Epithelial cell of esophagus (primary cell): ENCODE results near the gene TPK1.
A peak's percentile ranks its signal among the peaks of the same experiment; 100 is the strongest.

Experiments
- DNase-seq: peaks from one replicate; pipeline ENCODE4 v3.0.0; 2010; ENCODE audit warnings: low read depth
- H3K4me3 ChIP-seq: 2 replicates; pipeline ENCODE4 v1.5.1; 2011; ENCODE audit warnings: mild to moderate bottlenecking, low read length, control low read depth
- TF ChIP-seq, protein P1 (sequence below): IDR thresholded peaks from 2 replicates; pipeline ENCODE4 v1.5.1; 2011; ENCODE audit warnings: low read depth, mild to moderate bottlenecking, low read length, control low read depth, inconsistent platforms; ENCODE audit not compliant: insufficient read depth; ENCODE audit errors: missing control alignments

The TPK1 gene

DNA sequence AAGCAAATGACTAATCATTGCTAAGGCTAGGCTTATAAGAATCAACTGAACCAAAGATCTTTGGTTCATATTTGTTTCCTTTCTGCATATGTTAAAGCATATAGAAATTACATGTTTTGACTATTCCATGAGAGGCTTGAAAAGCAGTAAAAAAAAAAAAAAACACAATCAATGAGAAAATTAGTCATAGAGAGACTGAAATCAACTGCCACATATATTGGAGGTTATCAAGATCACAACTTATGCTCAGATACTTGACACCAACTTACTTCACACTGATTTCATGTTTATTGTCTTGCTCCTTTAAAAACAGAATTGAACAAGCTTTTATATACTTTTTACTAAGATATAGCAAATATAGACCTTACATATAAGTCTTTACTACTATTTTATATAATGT, 161.3 kb downstream of the TPK1 start:
- no peak for DNase-seq
- H3K4me3 ChIP-seq, result no peak overlapping the region
- TF ChIP-seq, protein P1, sequence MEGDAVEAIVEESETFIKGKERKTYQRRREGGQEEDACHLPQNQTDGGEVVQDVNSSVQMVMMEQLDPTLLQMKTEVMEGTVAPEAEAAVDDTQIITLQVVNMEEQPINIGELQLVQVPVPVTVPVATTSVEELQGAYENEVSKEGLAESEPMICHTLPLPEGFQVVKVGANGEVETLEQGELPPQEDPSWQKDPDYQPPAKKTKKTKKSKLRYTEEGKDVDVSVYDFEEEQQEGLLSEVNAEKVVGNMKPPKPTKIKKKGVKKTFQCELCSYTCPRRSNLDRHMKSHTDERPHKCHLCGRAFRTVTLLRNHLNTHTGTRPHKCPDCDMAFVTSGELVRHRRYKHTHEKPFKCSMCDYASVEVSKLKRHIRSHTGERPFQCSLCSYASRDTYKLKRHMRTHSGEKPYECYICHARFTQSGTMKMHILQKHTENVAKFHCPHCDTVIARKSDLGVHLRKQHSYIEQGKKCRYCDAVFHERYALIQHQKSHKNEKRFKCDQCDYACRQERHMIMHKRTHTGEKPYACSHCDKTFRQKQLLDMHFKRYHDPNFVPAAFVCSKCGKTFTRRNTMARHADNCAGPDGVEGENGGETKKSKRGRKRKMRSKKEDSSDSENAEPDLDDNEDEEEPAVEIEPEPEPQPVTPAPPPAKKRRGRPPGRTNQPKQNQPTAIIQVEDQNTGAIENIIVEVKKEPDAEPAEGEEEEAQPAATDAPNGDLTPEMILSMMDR, result no peak

DNA sequence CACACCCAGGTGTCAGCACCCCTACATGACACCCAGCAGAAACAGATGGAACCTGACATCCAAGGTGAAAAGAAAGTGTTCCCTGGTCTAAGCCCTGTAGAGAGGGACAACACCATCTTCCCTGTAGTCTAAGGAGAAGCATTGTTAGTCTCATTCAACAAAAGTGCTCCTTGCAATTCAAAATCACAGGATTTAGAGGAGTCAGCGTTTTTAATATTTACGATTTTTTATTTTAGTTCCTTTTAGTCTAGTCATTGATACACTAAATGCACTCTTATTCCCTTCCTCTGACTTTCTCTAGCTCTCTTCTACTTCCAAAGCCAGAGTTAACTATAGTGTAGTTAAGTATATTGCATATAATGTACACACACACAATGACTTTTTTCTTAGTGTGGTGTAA, 163.0 kb downstream of the TPK1 start:
- TF ChIP-seq, protein P1, result no peak
- H3K4me3 ChIP-seq, result no peak overlapping the region
- DNase-seq, result no peak

DNA sequence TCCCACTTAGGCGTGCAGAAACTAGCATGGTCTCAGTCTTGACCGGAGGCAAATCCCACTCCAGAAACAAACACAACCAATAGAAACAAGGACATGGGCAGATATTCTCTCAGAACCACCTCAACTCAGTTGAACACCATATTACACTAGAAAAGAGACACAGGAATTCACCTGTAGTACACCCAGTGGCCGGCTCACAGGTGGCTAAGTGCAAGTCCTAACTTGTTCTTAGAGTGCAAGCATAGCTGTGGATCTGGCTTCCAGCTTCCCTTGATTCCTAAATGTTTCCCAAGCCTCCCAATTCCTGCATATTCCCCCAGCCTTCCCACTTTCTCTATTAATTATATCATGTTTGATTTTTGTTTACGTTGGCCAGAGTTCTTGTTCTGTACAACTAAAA, 164.4 kb downstream of the TPK1 start:
- TF ChIP-seq, protein P1, result peak; percentile 17
- no peak overlapping the region for H3K4me3 ChIP-seq
- DNase-seq, result peak; percentile 74

DNA sequence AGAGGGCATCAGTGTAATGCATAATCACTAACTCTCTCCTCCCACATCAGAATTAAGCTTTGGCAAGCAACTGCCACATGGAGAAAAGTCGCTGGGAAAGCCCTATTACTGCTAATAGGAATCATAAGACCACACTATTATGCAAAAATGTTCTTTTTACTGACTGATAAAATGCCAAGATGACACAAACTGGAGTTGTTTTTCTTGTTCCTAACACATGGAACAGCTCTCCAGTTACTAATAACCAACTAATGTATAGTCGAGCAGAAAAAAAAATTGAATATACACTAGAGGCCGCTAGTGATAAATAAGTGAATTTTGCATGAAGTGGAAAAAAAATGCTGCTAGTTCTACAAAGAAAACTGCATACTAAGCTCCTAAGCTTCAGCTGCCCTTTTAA, 165.6 kb downstream of the TPK1 start:
- TF ChIP-seq, protein P1, result no peak
- no peak overlapping the region for H3K4me3 ChIP-seq
- DNase-seq, result peak; percentile 67

DNA sequence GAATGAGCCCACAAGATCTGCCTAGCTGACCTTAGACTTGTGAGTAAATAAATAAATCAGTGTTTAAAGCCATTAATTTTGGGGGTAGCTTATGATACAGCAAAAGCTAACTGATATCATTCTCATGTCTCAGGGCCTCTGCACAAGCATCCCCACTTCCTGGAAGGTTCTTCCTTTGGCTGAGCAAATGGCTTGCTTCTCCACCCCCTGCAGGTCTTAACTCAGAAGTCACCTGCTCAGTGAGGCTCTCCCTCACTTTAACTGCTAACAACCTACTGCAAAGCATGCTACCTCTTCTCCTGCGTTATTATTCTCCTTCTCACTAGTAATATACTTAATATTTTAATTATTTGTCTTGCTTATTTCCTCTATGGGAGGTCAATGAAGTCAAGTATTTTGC, 167.3 kb downstream of the TPK1 start:
- TF ChIP-seq, protein P1, result no peak
- no peak overlapping the region for H3K4me3 ChIP-seq
- DNase-seq, result no peak

DNA sequence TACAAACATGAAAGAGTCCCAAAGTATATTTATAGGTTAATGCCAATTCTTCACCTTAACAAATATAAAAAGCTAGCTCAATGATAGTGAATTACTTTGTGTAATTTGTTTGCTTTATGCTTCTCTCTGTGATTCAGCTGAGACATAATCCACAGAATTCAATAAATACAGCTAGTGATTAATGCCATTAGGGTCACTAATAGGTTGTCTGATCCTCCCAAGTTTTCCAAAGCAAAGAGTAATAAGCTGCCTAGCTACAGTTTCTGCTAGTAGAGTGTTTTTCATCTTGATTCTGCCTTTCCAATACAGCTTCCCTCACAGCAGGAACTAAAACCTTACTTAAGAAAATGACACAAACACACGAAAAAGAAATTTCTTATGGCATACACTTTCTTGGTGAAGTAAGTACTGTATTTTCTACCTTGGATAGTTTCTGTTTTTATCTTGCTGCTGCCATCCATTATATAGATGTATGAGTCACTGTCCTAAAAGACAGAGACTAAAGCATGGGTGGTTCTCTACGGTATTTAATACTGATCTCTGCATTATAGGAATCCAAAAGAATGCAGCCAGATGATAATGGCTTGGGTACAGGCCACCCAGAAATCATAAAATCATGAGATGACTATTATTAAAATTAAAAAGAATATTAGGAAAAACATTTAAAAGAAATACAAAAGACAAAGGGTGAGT, 170.0 kb downstream of the TPK1 start:
- TF ChIP-seq, protein P1, result no peak
- H3K4me3 ChIP-seq, result no peak overlapping the region
- no peak for DNase-seq

DNA sequence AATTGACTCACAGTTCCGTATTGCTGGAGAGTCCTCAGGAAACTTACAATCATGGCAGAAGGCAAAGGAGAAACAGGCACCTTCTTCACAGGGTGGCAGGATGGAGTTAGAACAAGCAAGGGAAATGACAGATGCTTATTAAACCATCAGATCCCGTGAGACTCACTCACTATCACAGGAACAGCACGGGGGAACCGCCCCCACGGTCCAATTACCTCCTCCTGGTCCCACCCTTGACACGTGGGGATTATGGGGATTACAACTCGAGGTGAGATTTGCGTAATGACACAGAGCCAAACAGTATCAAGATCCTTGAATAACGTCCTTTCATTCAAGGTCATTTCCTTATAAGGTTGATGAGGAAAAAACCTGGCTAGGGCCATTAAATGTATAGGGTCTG, 176.6 kb downstream of the TPK1 start:
- no peak for DNase-seq
- H3K4me3 ChIP-seq, result no peak overlapping the region
- TF ChIP-seq, protein P1, result no peak
